Chondrocyte (in vitro differentiated cells): ENCODE results near the gene PDZD8. TPM values are rescaled to one million over a fixed set of nuclear protein-coding genes. Genes with fewer than 3 reads are reported as not detected.

Source experiments
- DNase-seq: peaks from one replicate; pipeline ENCODE4 v3.0.0; 2021; ENCODE audit warnings: mixed read lengths, low spot score
- H3K27ac Mint-ChIP-seq: one replicate; pipeline ENCODE4 v1.8.0; 2021; ENCODE audit warnings: mild to moderate bottlenecking, moderate library complexity, mixed read lengths; ENCODE audit not compliant: unreplicated experiment
- H3K27me3 Mint-ChIP-seq: 2 replicates; pipeline ENCODE4 v1.8.0; 2021; ENCODE audit warnings: low read depth, mixed read lengths
- H3K36me3 Mint-ChIP-seq: 2 replicates; pipeline ENCODE4 v1.8.0; 2021; ENCODE audit warnings: low read depth, mixed read lengths
- H3K4me1 Mint-ChIP-seq: 2 replicates; pipeline ENCODE4 v1.8.0; 2021; ENCODE audit warnings: low read depth, mild to moderate bottlenecking, mixed read lengths
- H3K4me3 Mint-ChIP-seq: one replicate; pipeline ENCODE4 v1.8.0; 2021; ENCODE audit warnings: mild to moderate bottlenecking, moderate library complexity, mixed read lengths; ENCODE audit not compliant: unreplicated experiment
- H3K9me3 Mint-ChIP-seq: 2 replicates; pipeline ENCODE4 v1.8.0; 2021; ENCODE audit warnings: low read depth, mixed read lengths
- CTCF ChIP-seq: fragments of 200-600 bp; sonication (generic); IDR thresholded peaks from 2 replicates; pipeline ENCODE4 v1.5.0; 2021; ENCODE audit warnings: antibody characterized with exemption, mild to moderate bottlenecking, moderate library complexity
- total RNA-seq: library from RNA; stranded (reverse); gene quantifications from 3 replicates; pipeline ENCODE4 v1.2.1, GENCODE V29; 2021

The PDZD8 gene
- total RNA-seq, 1 donor from 2014 or later: 36.3 TPM

- no peak for DNase-seq
- Mint-ChIP-seq H3K36me3 (no peaks in the 10 kb centered on the region), H3K27ac (peak overlapping the region; percentile 87), H3K4me1 (peaks cover 39% of the 10 kb centered on the region), H3K9me3 (no peaks in the 10 kb centered on the region), H3K27me3 (peaks cover 14% of the 10 kb centered on the region), H3K4me3 (peak overlapping the region; percentile 89)
- no peak for TF ChIP-seq CTCF
Measured at GRCh38 chr10:117374506-117375359, 507 bp downstream of the PDZD8 start.

- H3K27me3 Mint-ChIP-seq: peaks cover 6% of the 10 kb centered on the region
- peak overlapping the region; percentile 89 for H3K4me3 Mint-ChIP-seq
- H3K4me1 Mint-ChIP-seq: peaks cover 44% of the 10 kb centered on the region
- H3K36me3 Mint-ChIP-seq: no peaks in the 10 kb centered on the region
- H3K9me3 Mint-ChIP-seq: no peaks in the 10 kb centered on the region
- TF ChIP-seq CTCF: no peak
- peak overlapping the region; percentile 85 for H3K27ac Mint-ChIP-seq
- no peak for DNase-seq
Measured at GRCh38 chr10:117373823-117374505, 1.3 kb downstream of the PDZD8 start.

GRCh38 chr10:117370205-117370604, 5.0 kb downstream of the PDZD8 start:
- no peak for DNase-seq
- peaks cover 57% of the 10 kb centered on the region for H3K4me1 Mint-ChIP-seq
- TF ChIP-seq CTCF: no peak
- H3K36me3 Mint-ChIP-seq: no peaks in the 10 kb centered on the region
- H3K27me3 Mint-ChIP-seq: no peaks in the 10 kb centered on the region
- H3K27ac Mint-ChIP-seq: peak overlapping the region; percentile 32
- no peak overlapping the region for H3K4me3 Mint-ChIP-seq
- H3K9me3 Mint-ChIP-seq: no peaks in the 10 kb centered on the region

- no peaks in the 10 kb centered on the region for H3K27me3 Mint-ChIP-seq
- H3K9me3 Mint-ChIP-seq: no peaks in the 10 kb centered on the region
- H3K4me3 Mint-ChIP-seq: no peak overlapping the region
- H3K27ac Mint-ChIP-seq: no peak overlapping the region
- H3K4me1 Mint-ChIP-seq: peaks cover 72% of the 10 kb centered on the region
- no peak for TF ChIP-seq CTCF
- DNase-seq: no peak
- H3K36me3 Mint-ChIP-seq: no peaks in the 10 kb centered on the region
Measured at GRCh38 chr10:117367718-117368117, 7.5 kb downstream of the PDZD8 start.

DNA sequence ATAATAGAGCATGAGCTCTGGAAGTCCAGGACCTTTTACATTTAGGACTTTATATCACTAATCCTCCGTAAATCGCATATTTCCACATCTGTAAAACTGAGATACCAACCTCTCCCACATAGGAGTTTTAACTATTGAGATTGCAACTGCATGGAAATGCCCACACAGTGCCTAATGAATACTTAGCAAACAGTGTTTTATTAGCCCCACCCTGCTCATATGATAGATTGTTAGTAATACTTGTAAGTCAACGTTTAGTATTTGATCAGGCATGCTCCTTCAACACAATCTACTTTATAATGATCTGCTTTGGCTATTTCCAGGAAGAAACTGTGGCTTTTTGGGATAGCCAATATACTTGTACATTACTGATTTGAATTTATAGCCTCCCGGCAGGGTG, 8.5 kb downstream of the PDZD8 start:
- no peak for DNase-seq
- H3K9me3 Mint-ChIP-seq: no peaks in the 10 kb centered on the region
- no peak overlapping the region for H3K27ac Mint-ChIP-seq
- no peak overlapping the region for H3K4me3 Mint-ChIP-seq
- H3K4me1 Mint-ChIP-seq: peaks cover 72% of the 10 kb centered on the region
- TF ChIP-seq CTCF: no peak
- H3K27me3 Mint-ChIP-seq: no peaks in the 10 kb centered on the region
- H3K36me3 Mint-ChIP-seq: no peaks in the 10 kb centered on the region
